Measurements from ENCODE around the gene NCAM1.

Gene NCAM1

GRCh38 chr11:113213549-113213948 is 252.3 kb downstream of the NCAM1 start:
- DNase-seq: no peak

- no peak for DNase-seq
These were observed 261.0 kb downstream of the NCAM1 start for GRCh38 chr11:113222241-113222640.

GRCh38 chr11:113234888-113235287 is 273.7 kb downstream of the NCAM1 start:
- DNase-seq: no peak

GRCh38 chr11:113237261-113237660 is 276.0 kb downstream of the NCAM1 start:
- DNase-seq: no peak

- no peak for DNase-seq
These were observed 277.5 kb downstream of the NCAM1 start for GRCh38 chr11:113238721-113239120.

- no peak for DNase-seq
These were observed 279.2 kb downstream of the NCAM1 start for GRCh38 chr11:113240389-113240788.

- DNase-seq: no peak
These were observed 279.8 kb downstream of the NCAM1 start for GRCh38 chr11:113240790-113241635.

GRCh38 chr11:113241636-113242054 is 280.4 kb downstream of the NCAM1 start:
- no peak for DNase-seq

- no peak for DNase-seq
These were observed 280.8 kb downstream of the NCAM1 start for GRCh38 chr11:113242060-113242459.

GRCh38 chr11:113242767-113243397 is 281.7 kb downstream of the NCAM1 start:
- no peak for DNase-seq

- DNase-seq: no peak
These were observed 282.5 kb downstream of the NCAM1 start for GRCh38 chr11:113243696-113244095.

GRCh38 chr11:113245216-113245615 is 284.0 kb downstream of the NCAM1 start:
- DNase-seq: no peak

- DNase-seq: no peak
These were observed 286.0 kb downstream of the NCAM1 start for GRCh38 chr11:113247221-113247620.

GRCh38 chr11:113247966-113248365 is 286.7 kb downstream of the NCAM1 start:
- DNase-seq: no peak

- DNase-seq: no peak
These were observed 287.7 kb downstream of the NCAM1 start for GRCh38 chr11:113248702-113249490.

- no peak for DNase-seq
These were observed 288.2 kb downstream of the NCAM1 start for GRCh38 chr11:113249491-113249763.

GRCh38 chr11:113249786-113250185 is 288.6 kb downstream of the NCAM1 start:
- no peak for DNase-seq

GRCh38 chr11:113251281-113251680 is 290.1 kb downstream of the NCAM1 start:
- DNase-seq: no peak

GRCh38 chr11:113253406-113253805 is 292.2 kb downstream of the NCAM1 start:
- DNase-seq: no peak

GRCh38 chr11:113255096-113255495 is 293.9 kb downstream of the NCAM1 start:
- no peak for DNase-seq

- DNase-seq: no peak
These were observed 294.5 kb downstream of the NCAM1 start for GRCh38 chr11:113255741-113256140.

GRCh38 chr11:113256431-113257202 is 295.4 kb downstream of the NCAM1 start:
- no peak for DNase-seq

- DNase-seq: no peak
These were observed 298.8 kb downstream of the NCAM1 start for GRCh38 chr11:113260096-113260425.

Data from NCI-H1694 (cell line).